ENCODE results near the gene TEX264.

The TEX264 gene

GRCh38 chr3:51668756-51669155 is 2.3 kb upstream of the TEX264 start:
- Histone ChIP-seq H3F3A (ENCODE audit: insufficient read depth, low read length) (no peaks in the 10 kb centered on the region), H3K9me2 (ENCODE audit: low read depth, low read length) (no peaks in the 10 kb centered on the region), H3K27me3 (ENCODE audit: insufficient read depth, low read length) (no peaks in the 10 kb centered on the region), H4K20me1 (ENCODE audit: insufficient read depth, low read length) (no peaks in the 10 kb centered on the region), H3K36me3 (ENCODE audit: insufficient read depth, low read length) (no peaks in the 10 kb centered on the region), H3K9me3 (ENCODE audit: low read length) (no peaks in the 10 kb centered on the region), H3K4me1 (ENCODE audit: insufficient read depth, low read length, severe bottlenecking) (peaks cover 34% of the 10 kb centered on the region), H3K4me2 (ENCODE audit: low read length) (no peak overlapping the region), H3K4me3 (ENCODE audit: low read depth, low read length, poor library complexity, severe bottlenecking) (no peak overlapping the region), H2AFZ (ENCODE audit: low read length) (no peak overlapping the region), H3K79me2 (ENCODE audit: insufficient read depth, low read length) (no peaks in the 10 kb centered on the region), H3K9ac (ENCODE audit: low read length) (no peak overlapping the region), H3K27ac (ENCODE audit: low read depth, low read length, poor library complexity, severe bottlenecking) (no peak overlapping the region)
- TF ChIP-seq CTCF (IDR thresholded peaks at IDR 0.05; ENCODE audit: low read length) (no peak), EZH2 (IDR thresholded peaks at IDR 0.05; ENCODE audit: borderline replicate concordance, low read length) (no peak)

GRCh38 chr3:51669241-51670052 is 1.6 kb upstream of the TEX264 start:
- Histone ChIP-seq H3K27ac (ENCODE audit: low read depth, low read length, poor library complexity, severe bottlenecking) (peak overlapping the region; percentile 40), H3K4me3 (ENCODE audit: low read depth, low read length, poor library complexity, severe bottlenecking) (peak overlapping the region; percentile 93), H3K9me3 (ENCODE audit: low read length) (no peaks in the 10 kb centered on the region), H3K4me2 (ENCODE audit: low read length) (peak overlapping the region; percentile 79), H3K9ac (ENCODE audit: low read length) (peak overlapping the region; percentile 98; the same call in 1 of the 2 replicates), H3K9me2 (ENCODE audit: low read depth, low read length) (no peaks in the 10 kb centered on the region), H3F3A (ENCODE audit: insufficient read depth, low read length) (no peaks in the 10 kb centered on the region), H4K20me1 (ENCODE audit: insufficient read depth, low read length) (no peaks in the 10 kb centered on the region), H3K4me1 (ENCODE audit: insufficient read depth, low read length, severe bottlenecking) (peaks cover 35% of the 10 kb centered on the region), H3K36me3 (ENCODE audit: insufficient read depth, low read length) (peaks cover 3% of the 10 kb centered on the region; the same call in 1 of the 2 replicates), H2AFZ (ENCODE audit: low read length) (no peak overlapping the region), H3K79me2 (ENCODE audit: insufficient read depth, low read length) (no peaks in the 10 kb centered on the region), H3K27me3 (ENCODE audit: insufficient read depth, low read length) (no peaks in the 10 kb centered on the region)
- TF ChIP-seq CTCF (IDR thresholded peaks at IDR 0.05; ENCODE audit: low read length) = peak; percentile 98
- TF ChIP-seq EZH2 (IDR thresholded peaks at IDR 0.05; ENCODE audit: borderline replicate concordance, low read length) = no peak

GRCh38 chr3:51670053-51670822 is 814 bp upstream of the TEX264 start:
- H3K4me3 ChIP-seq (ENCODE audit: low read depth, low read length, poor library complexity, severe bottlenecking) = peak overlapping the region; percentile 93
- peak overlapping the region; percentile 79 for H3K4me2 ChIP-seq (ENCODE audit: low read length)
- peaks cover 35% of the 10 kb centered on the region for H3K4me1 ChIP-seq (ENCODE audit: insufficient read depth, low read length, severe bottlenecking)
- no peak for TF ChIP-seq CTCF (IDR thresholded peaks at IDR 0.05; ENCODE audit: low read length)
- no peak for TF ChIP-seq EZH2 (IDR thresholded peaks at IDR 0.05; ENCODE audit: borderline replicate concordance, low read length)
- no peaks in the 10 kb centered on the region for H3K79me2 ChIP-seq (ENCODE audit: insufficient read depth, low read length)
- no peaks in the 10 kb centered on the region for H3K9me3 ChIP-seq (ENCODE audit: low read length)
- no peak overlapping the region for H2AFZ ChIP-seq (ENCODE audit: low read length)
- peak overlapping the region; percentile 40 for H3K27ac ChIP-seq (ENCODE audit: low read depth, low read length, poor library complexity, severe bottlenecking)
- H3K9me2 ChIP-seq (ENCODE audit: low read depth, low read length) = no peaks in the 10 kb centered on the region
- H4K20me1 ChIP-seq (ENCODE audit: insufficient read depth, low read length) = no peaks in the 10 kb centered on the region
- no peaks in the 10 kb centered on the region for H3K27me3 ChIP-seq (ENCODE audit: insufficient read depth, low read length)
- no peaks in the 10 kb centered on the region for H3F3A ChIP-seq (ENCODE audit: insufficient read depth, low read length)
- H3K36me3 ChIP-seq (ENCODE audit: insufficient read depth, low read length) = peaks cover 11% of the 10 kb centered on the region
- peak overlapping the region; percentile 98 for H3K9ac ChIP-seq (ENCODE audit: low read length)
